Breast epithelium (tissue), 3 donors: ENCODE data around the gene DYRK3.

ENCODE experiments used
- POLR2A ChIP-seq: fragments of 450-650 bp; IDR thresholded peaks from one replicate; pipeline ENCODE4 v1.6.1; 2016; ENCODE audit warnings: antibody characterized with exemption, mild to moderate bottlenecking, moderate library complexity
- POLR2AphosphoS5 ChIP-seq, 3 donors: sonication (generic); formaldehyde crosslinking; IDR thresholded peaks; one replicate each; pipeline ENCODE4 v1.6.1; 2017; ENCODE audit warnings: antibody characterized with exemption in 3 of 3
- TF ChIP-seq, protein P1 (sequence below), 3 donors: fragments of 450-650 bp; IDR thresholded peaks; one replicate each; pipeline ENCODE4 v1.5.1; 2016 to 2017; ENCODE audit warnings: antibody characterized with exemption in 3 of 3, mild to moderate bottlenecking in 3 of 3, moderate library complexity in 3 of 3

- no peak for TF ChIP-seq POLR2A
- TF ChIP-seq, protein P1, sequence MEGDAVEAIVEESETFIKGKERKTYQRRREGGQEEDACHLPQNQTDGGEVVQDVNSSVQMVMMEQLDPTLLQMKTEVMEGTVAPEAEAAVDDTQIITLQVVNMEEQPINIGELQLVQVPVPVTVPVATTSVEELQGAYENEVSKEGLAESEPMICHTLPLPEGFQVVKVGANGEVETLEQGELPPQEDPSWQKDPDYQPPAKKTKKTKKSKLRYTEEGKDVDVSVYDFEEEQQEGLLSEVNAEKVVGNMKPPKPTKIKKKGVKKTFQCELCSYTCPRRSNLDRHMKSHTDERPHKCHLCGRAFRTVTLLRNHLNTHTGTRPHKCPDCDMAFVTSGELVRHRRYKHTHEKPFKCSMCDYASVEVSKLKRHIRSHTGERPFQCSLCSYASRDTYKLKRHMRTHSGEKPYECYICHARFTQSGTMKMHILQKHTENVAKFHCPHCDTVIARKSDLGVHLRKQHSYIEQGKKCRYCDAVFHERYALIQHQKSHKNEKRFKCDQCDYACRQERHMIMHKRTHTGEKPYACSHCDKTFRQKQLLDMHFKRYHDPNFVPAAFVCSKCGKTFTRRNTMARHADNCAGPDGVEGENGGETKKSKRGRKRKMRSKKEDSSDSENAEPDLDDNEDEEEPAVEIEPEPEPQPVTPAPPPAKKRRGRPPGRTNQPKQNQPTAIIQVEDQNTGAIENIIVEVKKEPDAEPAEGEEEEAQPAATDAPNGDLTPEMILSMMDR (IDR thresholded peaks at IDR 0.05) = no peak
- TF ChIP-seq POLR2AphosphoS5 (IDR thresholded peaks at IDR 0.05) = no peak
Observed at GRCh38 chr1:206674236-206674635, 38.9 kb downstream of the DYRK3 start.
